ENCODE data around the gene ARHGAP22. TPM values are rescaled to one million over a fixed set of nuclear protein-coding genes. Genes with fewer than 3 reads are reported as not detected.

ARHGAP22 gene
- total and polyA plus RNA-seq, 4 donors = 0.23 to 2.3 (median 0.54) TPM

DNA sequence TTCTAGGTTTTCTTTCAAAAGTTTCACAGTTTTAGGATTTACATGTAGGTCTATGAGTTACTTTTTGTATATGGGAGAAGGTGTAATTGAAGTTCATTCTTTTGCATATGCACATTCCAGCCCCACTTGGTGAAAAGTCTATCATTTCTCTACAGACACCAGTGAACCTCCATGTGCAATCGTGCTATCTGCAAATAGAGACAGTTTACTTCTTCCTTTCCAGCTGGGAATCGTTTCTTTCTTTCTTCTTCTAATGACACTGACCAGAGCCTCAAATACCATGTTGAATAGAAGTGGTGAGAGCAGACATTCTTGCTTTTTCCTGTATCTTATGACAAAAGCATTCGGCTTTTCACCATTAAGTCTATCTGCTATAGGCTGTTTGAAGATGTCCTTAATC, 122.7 kb downstream of the ARHGAP22 start (continued):
- TF ChIP-seq, protein P1, sequence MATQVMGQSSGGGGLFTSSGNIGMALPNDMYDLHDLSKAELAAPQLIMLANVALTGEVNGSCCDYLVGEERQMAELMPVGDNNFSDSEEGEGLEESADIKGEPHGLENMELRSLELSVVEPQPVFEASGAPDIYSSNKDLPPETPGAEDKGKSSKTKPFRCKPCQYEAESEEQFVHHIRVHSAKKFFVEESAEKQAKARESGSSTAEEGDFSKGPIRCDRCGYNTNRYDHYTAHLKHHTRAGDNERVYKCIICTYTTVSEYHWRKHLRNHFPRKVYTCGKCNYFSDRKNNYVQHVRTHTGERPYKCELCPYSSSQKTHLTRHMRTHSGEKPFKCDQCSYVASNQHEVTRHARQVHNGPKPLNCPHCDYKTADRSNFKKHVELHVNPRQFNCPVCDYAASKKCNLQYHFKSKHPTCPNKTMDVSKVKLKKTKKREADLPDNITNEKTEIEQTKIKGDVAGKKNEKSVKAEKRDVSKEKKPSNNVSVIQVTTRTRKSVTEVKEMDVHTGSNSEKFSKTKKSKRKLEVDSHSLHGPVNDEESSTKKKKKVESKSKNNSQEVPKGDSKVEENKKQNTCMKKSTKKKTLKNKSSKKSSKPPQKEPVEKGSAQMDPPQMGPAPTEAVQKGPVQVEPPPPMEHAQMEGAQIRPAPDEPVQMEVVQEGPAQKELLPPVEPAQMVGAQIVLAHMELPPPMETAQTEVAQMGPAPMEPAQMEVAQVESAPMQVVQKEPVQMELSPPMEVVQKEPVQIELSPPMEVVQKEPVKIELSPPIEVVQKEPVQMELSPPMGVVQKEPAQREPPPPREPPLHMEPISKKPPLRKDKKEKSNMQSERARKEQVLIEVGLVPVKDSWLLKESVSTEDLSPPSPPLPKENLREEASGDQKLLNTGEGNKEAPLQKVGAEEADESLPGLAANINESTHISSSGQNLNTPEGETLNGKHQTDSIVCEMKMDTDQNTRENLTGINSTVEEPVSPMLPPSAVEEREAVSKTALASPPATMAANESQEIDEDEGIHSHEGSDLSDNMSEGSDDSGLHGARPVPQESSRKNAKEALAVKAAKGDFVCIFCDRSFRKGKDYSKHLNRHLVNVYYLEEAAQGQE (IDR thresholded peaks at IDR 0.05) = no peak
- TF ChIP-seq HNF4G (IDR thresholded peaks at IDR 0.05) (no peak), FOXA2 (IDR thresholded peaks at IDR 0.05) (no peak), TAF1 (conservative IDR thresholded peaks at IDR 0.05) (no peak), MAX (IDR thresholded peaks at IDR 0.05) (no peak)

GRCh38 chr10:48481385-48481784, 123.5 kb downstream of the ARHGAP22 start:
- Histone ChIP-seq H3K4me3 (ENCODE audit: low read depth in 1 of 3, low read length in 3 of 3) (no peak overlapping the region), H3K27me3 (ENCODE audit: control insufficient read depth in 4 of 4, insufficient read depth in 4 of 4, low read length in 3 of 4) (no peaks in the 10 kb centered on the region), H3K4me1 (ENCODE audit: control insufficient read depth in 4 of 4, insufficient read depth in 4 of 4, low read length in 3 of 4) (peaks cover 0 to 8% (median 2%) of the 10 kb centered on the region in 4 donors), H3K9me3 (ENCODE audit: control insufficient read depth in 4 of 4, low read length in 3 of 4) (no peaks in the 10 kb centered on the region), H3K9ac (ENCODE audit: low read depth in 1 of 2, low read length in 2 of 2) (no peak overlapping the region), H3K36me3 (ENCODE audit: control insufficient read depth in 4 of 4, insufficient read depth in 3 of 4, low read depth in 1 of 4, low read length in 3 of 4) (no peaks in the 10 kb centered on the region), H3K27ac (ENCODE audit: low read depth in 1 of 2, low read length in 2 of 2) (no peak overlapping the region)
- peak; percentile 34 for DNase-seq (ENCODE audit: low spot score)
- WGBS = 85% methylated on average over 2 of the region's 2 CpGs
- TF ChIP-seq EGR1 (IDR thresholded peaks at IDR 0.05; ENCODE audit: low read depth in 2 of 2) = no peak
- no peak for TF ChIP-seq RXRA (IDR thresholded peaks at IDR 0.05)
- TF ChIP-seq, protein P2, sequence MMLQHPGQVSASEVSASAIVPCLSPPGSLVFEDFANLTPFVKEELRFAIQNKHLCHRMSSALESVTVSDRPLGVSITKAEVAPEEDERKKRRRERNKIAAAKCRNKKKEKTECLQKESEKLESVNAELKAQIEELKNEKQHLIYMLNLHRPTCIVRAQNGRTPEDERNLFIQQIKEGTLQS (IDR thresholded peaks at IDR 0.05) = no peak
- TF ChIP-seq, protein P3, sequence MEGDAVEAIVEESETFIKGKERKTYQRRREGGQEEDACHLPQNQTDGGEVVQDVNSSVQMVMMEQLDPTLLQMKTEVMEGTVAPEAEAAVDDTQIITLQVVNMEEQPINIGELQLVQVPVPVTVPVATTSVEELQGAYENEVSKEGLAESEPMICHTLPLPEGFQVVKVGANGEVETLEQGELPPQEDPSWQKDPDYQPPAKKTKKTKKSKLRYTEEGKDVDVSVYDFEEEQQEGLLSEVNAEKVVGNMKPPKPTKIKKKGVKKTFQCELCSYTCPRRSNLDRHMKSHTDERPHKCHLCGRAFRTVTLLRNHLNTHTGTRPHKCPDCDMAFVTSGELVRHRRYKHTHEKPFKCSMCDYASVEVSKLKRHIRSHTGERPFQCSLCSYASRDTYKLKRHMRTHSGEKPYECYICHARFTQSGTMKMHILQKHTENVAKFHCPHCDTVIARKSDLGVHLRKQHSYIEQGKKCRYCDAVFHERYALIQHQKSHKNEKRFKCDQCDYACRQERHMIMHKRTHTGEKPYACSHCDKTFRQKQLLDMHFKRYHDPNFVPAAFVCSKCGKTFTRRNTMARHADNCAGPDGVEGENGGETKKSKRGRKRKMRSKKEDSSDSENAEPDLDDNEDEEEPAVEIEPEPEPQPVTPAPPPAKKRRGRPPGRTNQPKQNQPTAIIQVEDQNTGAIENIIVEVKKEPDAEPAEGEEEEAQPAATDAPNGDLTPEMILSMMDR (IDR thresholded peaks at IDR 0.05; ENCODE audit: low read depth, low read length, missing input control) = no peak
- no peak for TF ChIP-seq JUND (IDR thresholded peaks at IDR 0.05)
- no peak for TF ChIP-seq TAF1 (conservative IDR thresholded peaks at IDR 0.05)
- no peak for TF ChIP-seq YY1 (IDR thresholded peaks at IDR 0.05)
- no peak for TF ChIP-seq MAX (IDR thresholded peaks at IDR 0.05)
- TF ChIP-seq, protein P1 (IDR thresholded peaks at IDR 0.05) = no peak
- TF ChIP-seq NR2F2 (IDR thresholded peaks at IDR 0.05) = no peak
- no peak for TF ChIP-seq FOXA1 (IDR thresholded peaks at IDR 0.05)
- TF ChIP-seq HNF4G (IDR thresholded peaks at IDR 0.05) = no peak
- no peak for TF ChIP-seq RAD21 (IDR thresholded peaks at IDR 0.05)
- TF ChIP-seq SP1 (IDR thresholded peaks at IDR 0.05) = no peak
